HG02870 (cell line): ENCODE results near the gene ZBTB9.

ENCODE experiments used
- ATAC-seq: cut with Tn5 transposase; IDR thresholded peaks from one replicate; pipeline ENCODE4 v1.9.1; 2021; ENCODE audit warnings: mild to moderate bottlenecking, moderate library complexity; ENCODE audit not compliant: unreplicated experiment

The ZBTB9 gene

GRCh38 chr6:33432546-33432945 lies 21.8 kb upstream of the ZBTB9 start:
- ATAC-seq: no peak

GRCh38 chr6:33433001-33433543 lies 21.3 kb upstream of the ZBTB9 start:
- no peak for ATAC-seq

GRCh38 chr6:33433544-33434191 lies 20.7 kb upstream of the ZBTB9 start:
- ATAC-seq: no peak

- ATAC-seq: no peak
Observed at GRCh38 chr6:33434961-33435360, 19.4 kb upstream of the ZBTB9 start.

GRCh38 chr6:33437666-33438065 lies 16.7 kb upstream of the ZBTB9 start:
- no peak for ATAC-seq

GRCh38 chr6:33438978-33439594 lies 15.3 kb upstream of the ZBTB9 start:
- ATAC-seq: no peak

- ATAC-seq: no peak
Observed at GRCh38 chr6:33439956-33440648, 14.3 kb upstream of the ZBTB9 start.

GRCh38 chr6:33440649-33441309 lies 13.6 kb upstream of the ZBTB9 start:
- no peak for ATAC-seq

- ATAC-seq: no peak
Observed at GRCh38 chr6:33441457-33441856, 12.9 kb upstream of the ZBTB9 start.

GRCh38 chr6:33442283-33442682 lies 12.1 kb upstream of the ZBTB9 start:
- ATAC-seq: no peak

GRCh38 chr6:33443025-33443424 lies 11.4 kb upstream of the ZBTB9 start:
- ATAC-seq: no peak

GRCh38 chr6:33443619-33444504 lies 10.5 kb upstream of the ZBTB9 start:
- ATAC-seq: no peak

- no peak for ATAC-seq
Observed at GRCh38 chr6:33445119-33445603, 9.2 kb upstream of the ZBTB9 start.

- no peak for ATAC-seq
Observed at GRCh38 chr6:33446356-33446755, 8.0 kb upstream of the ZBTB9 start.

GRCh38 chr6:33450434-33450833 lies 3.9 kb upstream of the ZBTB9 start:
- no peak for ATAC-seq

GRCh38 chr6:33451606-33452005 lies 2.8 kb upstream of the ZBTB9 start:
- ATAC-seq: no peak

- ATAC-seq: no peak
Observed at GRCh38 chr6:33452496-33452895, 1.9 kb upstream of the ZBTB9 start.

- no peak for ATAC-seq
Observed at GRCh38 chr6:33453393-33454008, 875 bp upstream of the ZBTB9 start.

- no peak for ATAC-seq
Observed at GRCh38 chr6:33455051-33455450, 675 bp downstream of the ZBTB9 start.

GRCh38 chr6:33456156-33456555 lies 1.8 kb downstream of the ZBTB9 start:
- no peak for ATAC-seq
